OCI-LY7 (cell line): Measurements from ENCODE around the gene LIMS1. TPM values are rescaled to one million over a fixed set of nuclear protein-coding genes. Genes with fewer than 3 reads are reported as not detected.
"Not testable (repeated sequence)": the region's sequence is repeated elsewhere in the genome, so short reads cannot be mapped to it uniquely, and the experiment has no call there.

Experiments
- BruUV-seq: library from RNA; stranded (reverse); fragments of 400-500 nt; replicated peaks from 2 replicates; lab custom pipeline; 2021; lab: Mats Ljungman, UMichigan
- CTCF ChIA-PET: fragments of 300-600 bp; sonication (Branson Sonifier 250); formaldehyde crosslinking; loops from one replicate; lab custom pipeline; 2022; ENCODE audit warnings: antibody characterized with exemption; ENCODE audit not compliant: unreplicated experiment; lab: Charles Lee
- POLR2A ChIA-PET: fragments of 300-600 bp; sonication (Branson Sonifier 250); formaldehyde crosslinking; loops from one replicate; lab custom pipeline; 2022; ENCODE audit warnings: antibody characterized with exemption; lab: Charles Lee
- DNase-seq: peaks from one replicate; pipeline ENCODE4 v3.0.0-alpha.2; 2015; ENCODE audit warnings: low spot score
- H2AFZ ChIP-seq: fragments of 200-600 bp; sonication (generic), shearing (Covaris generic); 2 replicates; pipeline ENCODE4 v1.6.1; 2014; ENCODE audit warnings: mild to moderate bottlenecking, antibody characterized with exemption, low read length, moderate library complexity
- H3K27ac ChIP-seq: fragments of 200-600 bp; sonication (generic); 2 replicates; pipeline ENCODE4 v1.5.1; 2014; ENCODE audit warnings: mixed run types, low read depth, mild to moderate bottlenecking, moderate library complexity, low read length, inconsistent platforms; ENCODE audit not compliant: poor library complexity, severe bottlenecking
- H3K36me3 ChIP-seq: fragments of 200-600 bp; sonication (generic); 2 replicates; pipeline ENCODE4 v1.6.1; 2014; ENCODE audit warnings: mild to moderate bottlenecking, antibody characterized with exemption, low read length, moderate library complexity, mixed read lengths; ENCODE audit not compliant: insufficient read depth
- H3K4me1 ChIP-seq: fragments of 200-600 bp; sonication (generic); 2 replicates; pipeline ENCODE4 v1.5.1; 2014; ENCODE audit warnings: mild to moderate bottlenecking, low read length; ENCODE audit not compliant: insufficient read depth, poor library complexity, severe bottlenecking
- H3K4me2 ChIP-seq: fragments of 200-600 bp; sonication (generic); 2 replicates; pipeline ENCODE4 v1.6.1; 2014; ENCODE audit warnings: mild to moderate bottlenecking, low read length
- H3K4me3 ChIP-seq: fragments of 200-600 bp; sonication (generic); 2 replicates; pipeline ENCODE4 v1.5.1; 2014; ENCODE audit warnings: mild to moderate bottlenecking, low read depth, low read length; ENCODE audit not compliant: poor library complexity, severe bottlenecking
- H3K79me2 ChIP-seq: fragments of 200-600 bp; sonication (generic); 2 replicates; pipeline ENCODE4 v1.6.1; 2016; ENCODE audit warnings: low read depth, mild to moderate bottlenecking, low read length, moderate library complexity, mixed read lengths; ENCODE audit not compliant: insufficient read depth
- H3K9me2 ChIP-seq: fragments of 200-600 bp; sonication (generic); 2 replicates; pipeline ENCODE4 v1.6.1; 2016; ENCODE audit warnings: mild to moderate bottlenecking, low read length, mixed read lengths; ENCODE audit not compliant: insufficient read depth
- H3K9me3 ChIP-seq: fragments of 200-600 bp; sonication (generic); 2 replicates; pipeline ENCODE4 v1.6.1; 2014; ENCODE audit warnings: mild to moderate bottlenecking, mixed run types, low read length, mixed read lengths
- H4K20me1 ChIP-seq: fragments of 200-600 bp; sonication (generic); 2 replicates; pipeline ENCODE4 v1.6.1; 2014; ENCODE audit warnings: mild to moderate bottlenecking, antibody characterized with exemption, low read length, moderate library complexity, mixed read lengths; ENCODE audit not compliant: insufficient read depth
- intact Hi-C: fragments of 100-400 bp; cut with micrococcal nuclease; formaldehyde crosslinking; loops from one replicate; pipeline ENCODE4 v1.10.0; 2022; ENCODE audit not compliant: unreplicated experiment
- total RNA-seq, 2 experiments: library from RNA; depleted of rRNA in 1 of 2; stranded (reverse); fragments of >200 nt in 1 of 2; shearing (Covaris generic) in 1 of 2; gene quantifications; 2 replicates each; pipeline ENCODE4 v1.2.3, GENCODE V29; 2014 to 2022

The LIMS1 gene
- total RNA-seq, 2 experiments from 2014 or later: 53.3 to 74.7 TPM

GRCh38 chr2:108507620-108508019 lies 26.6 kb upstream of the LIMS1 start:
- H4K20me1 ChIP-seq, POLR2A ChIA-PET, intact Hi-C loops, H3K27ac ChIP-seq, H3K79me2 ChIP-seq, H3K4me3 ChIP-seq, CTCF ChIA-PET, DNase-seq, H3K4me2 ChIP-seq, H3K9me3 ChIP-seq, H3K4me1 ChIP-seq, BruUV-seq, H3K9me2 ChIP-seq, H2AFZ ChIP-seq: not testable (repeated sequence)
- peaks cover 20% of the 10 kb centered on the region for H3K36me3 ChIP-seq

- CTCF ChIA-PET, H2AFZ ChIP-seq, BruUV-seq, H3K27ac ChIP-seq, DNase-seq, POLR2A ChIA-PET, H3K4me1 ChIP-seq, H3K36me3 ChIP-seq, H3K9me3 ChIP-seq, H3K9me2 ChIP-seq, intact Hi-C loops, H3K4me2 ChIP-seq, H4K20me1 ChIP-seq, H3K79me2 ChIP-seq, H3K4me3 ChIP-seq: not testable (repeated sequence)
Measured at GRCh38 chr2:108512431-108512830, 21.8 kb upstream of the LIMS1 start.

- BruUV-seq, H3K79me2 ChIP-seq, H3K36me3 ChIP-seq, H4K20me1 ChIP-seq, CTCF ChIA-PET, H2AFZ ChIP-seq, H3K27ac ChIP-seq, H3K4me1 ChIP-seq, intact Hi-C loops, H3K4me3 ChIP-seq, H3K4me2 ChIP-seq, H3K9me2 ChIP-seq, H3K9me3 ChIP-seq, DNase-seq: not testable (repeated sequence)
- POLR2A ChIA-PET: interaction anchor here (0.6 kb wide), 1 partner anchor 25 kb away, joined by 3 read pairs; no protein-coding TSS in a partner anchor
Measured at GRCh38 chr2:108514478-108514877, 19.8 kb upstream of the LIMS1 start.

- BruUV-seq, H3K36me3 ChIP-seq, H3K4me1 ChIP-seq, DNase-seq, POLR2A ChIA-PET, H3K27ac ChIP-seq, H3K4me2 ChIP-seq, H3K9me2 ChIP-seq, H3K9me3 ChIP-seq, intact Hi-C loops, H2AFZ ChIP-seq, H3K79me2 ChIP-seq, H4K20me1 ChIP-seq, H3K4me3 ChIP-seq, CTCF ChIA-PET: not testable (repeated sequence)
Measured at GRCh38 chr2:108524688-108525087, 9.6 kb upstream of the LIMS1 start.

GRCh38 chr2:108525258-108525657 lies 9.0 kb upstream of the LIMS1 start:
- POLR2A ChIA-PET, DNase-seq, BruUV-seq, H3K4me1 ChIP-seq, H3K4me2 ChIP-seq, H3K79me2 ChIP-seq, CTCF ChIA-PET, H3K4me3 ChIP-seq, H3K27ac ChIP-seq, intact Hi-C loops, H4K20me1 ChIP-seq, H2AFZ ChIP-seq, H3K36me3 ChIP-seq, H3K9me2 ChIP-seq, H3K9me3 ChIP-seq: not testable (repeated sequence)
